Effector CD8-positive, alpha-beta T cell (primary cell): Measurements from ENCODE around the gene MORN1.

Experiments
- DNase-seq: peaks from one replicate; lab custom pipeline; 2025; lab: John Stamatoyannopoulos, UW

MORN1 gene

GRCh38 chr1:2419416-2419815, 28.1 kb upstream of the MORN1 start:
- no peak for DNase-seq

GRCh38 chr1:2418791-2419320, 27.5 kb upstream of the MORN1 start:
- DNase-seq = no peak

GRCh38 chr1:2417833-2418225, 26.5 kb upstream of the MORN1 start:
- DNase-seq = no peak

- no peak for DNase-seq
Observed at GRCh38 chr1:2417083-2417832, 25.9 kb upstream of the MORN1 start.

GRCh38 chr1:2416403-2416802, 25.0 kb upstream of the MORN1 start:
- peak; percentile 16 for DNase-seq

- DNase-seq = no peak
Observed at GRCh38 chr1:2415801-2416208, 24.5 kb upstream of the MORN1 start.

GRCh38 chr1:2415337-2415736, 24.0 kb upstream of the MORN1 start:
- no peak for DNase-seq

- DNase-seq = peak; percentile 69
Observed at GRCh38 chr1:2414297-2414958, 23.1 kb upstream of the MORN1 start.

- no peak for DNase-seq
Observed at GRCh38 chr1:2413495-2414296, 22.3 kb upstream of the MORN1 start.

GRCh38 chr1:2412773-2413494, 21.6 kb upstream of the MORN1 start:
- DNase-seq = no peak

GRCh38 chr1:2412395-2412772, 21.0 kb upstream of the MORN1 start, which contains the start of gene PEX10:
Gene PEX10, minus strand, starts transcription at chr1:2412564. Its CDS starts 62 bp downstream, at chr1:2412502.
- DNase-seq = peak; percentile 94

- DNase-seq = no peak
Observed at GRCh38 chr1:2411801-2412394, 20.5 kb upstream of the MORN1 start.

- DNase-seq = no peak
Observed at GRCh38 chr1:2409745-2410144, 18.4 kb upstream of the MORN1 start.

GRCh38 chr1:2408859-2409276, 17.5 kb upstream of the MORN1 start:
- DNase-seq = no peak

- DNase-seq = no peak
Observed at GRCh38 chr1:2408456-2408855, 17.1 kb upstream of the MORN1 start.

- no peak for DNase-seq
Observed at GRCh38 chr1:2407991-2408275, 16.6 kb upstream of the MORN1 start.

- DNase-seq = no peak
Observed at GRCh38 chr1:2407166-2407990, 16.0 kb upstream of the MORN1 start.

GRCh38 chr1:2406451-2407041, 15.2 kb upstream of the MORN1 start:
- DNase-seq = no peak

GRCh38 chr1:2405588-2406295, 14.4 kb upstream of the MORN1 start:
- DNase-seq = no peak
